GM11168 (cell line): Measurements from ENCODE around the gene PLAU.
"Not testable (repeated sequence)": the region's sequence is repeated elsewhere in the genome, so short reads cannot be mapped to it uniquely, and the experiment has no call there.

ENCODE experiments used
- in situ Hi-C: fragments of 300-500 bp; cut with MboI; formaldehyde crosslinking; loops from one replicate; pipeline ENCODE4 v1.12.0; 2022; ENCODE audit warnings: low sequenced_read_pairs; ENCODE audit not compliant: unreplicated experiment

Gene PLAU

DNA sequence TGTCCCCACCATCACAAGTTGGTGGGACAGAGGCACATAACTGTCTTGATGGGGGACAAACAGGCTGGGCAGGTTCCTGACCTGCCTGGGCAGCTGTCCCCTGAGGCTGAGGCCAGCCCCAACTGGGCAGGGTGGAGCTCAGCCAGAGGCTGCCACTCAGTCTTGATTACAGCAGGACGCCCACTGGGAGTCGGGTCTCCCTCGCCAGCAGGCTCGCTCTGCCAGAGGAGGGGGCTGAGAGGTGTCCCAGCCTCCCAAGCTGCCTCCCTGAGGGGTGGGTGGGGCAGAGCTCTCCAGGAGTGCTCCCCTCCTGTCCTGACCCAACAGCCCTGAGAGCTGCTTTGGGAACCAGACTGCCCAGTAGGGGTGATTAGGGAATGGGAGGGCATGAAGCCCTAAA is 34.8 kb upstream of the PLAU start:
- in situ Hi-C loops: no loop called here

GRCh38 chr10:73876566-73876965 is 34.4 kb upstream of the PLAU start:
- in situ Hi-C loops: no loop called here

DNA sequence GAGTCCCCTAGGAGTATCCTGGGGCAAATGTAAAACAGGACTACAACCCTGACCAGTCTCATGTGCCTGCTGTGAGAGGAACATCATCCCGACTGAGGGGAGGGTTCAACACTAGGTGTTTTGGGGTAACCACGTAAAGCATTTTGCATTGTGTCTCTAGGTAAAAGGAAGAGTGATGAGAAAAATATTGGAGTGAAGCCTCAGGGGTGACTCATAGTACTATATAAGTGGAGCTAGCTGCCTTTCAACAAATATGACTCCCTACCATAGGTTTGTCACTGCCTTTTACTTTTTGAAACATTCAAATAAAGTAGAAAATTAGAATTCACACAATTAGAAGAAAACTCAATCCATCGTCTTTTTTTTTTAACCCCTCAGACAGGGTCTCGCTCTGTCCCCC is 34.0 kb upstream of the PLAU start:
- in situ Hi-C loops: no loop called here

- in situ Hi-C loops: no loop called here
These were observed 33.3 kb upstream of the PLAU start for GRCh38 chr10:73877533-73878160.

- in situ Hi-C loops: no loop called here
These were observed 32.6 kb upstream of the PLAU start for GRCh38 chr10:73878365-73878764.

DNA sequence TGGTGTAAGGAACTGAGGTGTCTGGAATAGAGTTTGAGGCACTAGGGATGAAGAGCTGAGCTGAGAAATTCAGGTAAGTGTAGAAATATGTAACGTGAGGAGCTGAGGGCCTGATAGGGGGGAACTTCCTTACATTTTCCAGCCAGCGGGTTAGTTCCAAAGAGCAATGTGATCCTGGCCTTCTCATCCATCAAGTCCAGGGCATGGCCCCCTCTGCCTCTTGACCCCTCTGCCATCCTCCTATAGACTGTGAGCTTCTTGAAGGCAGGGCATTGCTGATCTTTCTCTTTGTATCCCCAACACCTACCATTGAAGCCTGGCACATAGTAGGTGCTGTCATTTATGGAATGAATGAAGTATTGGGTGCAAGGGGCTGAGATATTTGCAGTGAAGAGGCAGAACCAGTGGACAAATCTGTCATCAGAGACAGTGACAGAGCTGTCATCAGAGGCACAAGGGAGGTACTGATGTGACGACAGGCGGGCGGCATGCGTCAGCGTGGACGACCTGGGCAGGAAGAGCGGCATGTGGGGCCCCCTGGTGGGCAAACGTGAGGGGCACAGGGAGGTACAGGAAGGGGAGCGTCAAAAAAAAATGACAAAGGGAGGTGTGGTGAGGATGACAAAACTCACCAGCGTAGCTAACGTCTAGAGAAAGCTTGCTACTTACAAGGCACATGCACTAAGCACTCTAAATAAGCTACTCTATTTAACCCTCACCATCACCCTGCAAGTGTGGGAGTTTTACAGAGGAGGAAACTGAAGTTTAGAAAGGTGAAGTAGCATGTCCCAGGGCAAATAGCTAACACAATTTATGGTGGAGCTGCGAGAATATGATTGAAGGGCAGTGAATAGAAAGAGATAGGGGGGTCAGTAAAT is 31.4 kb upstream of the PLAU start:
- in situ Hi-C loops: loop anchor here (5.0 to 10.0 kb wide), 2 partner anchors 32 to 215 kb away; no protein-coding TSS in a partner anchor

DNA sequence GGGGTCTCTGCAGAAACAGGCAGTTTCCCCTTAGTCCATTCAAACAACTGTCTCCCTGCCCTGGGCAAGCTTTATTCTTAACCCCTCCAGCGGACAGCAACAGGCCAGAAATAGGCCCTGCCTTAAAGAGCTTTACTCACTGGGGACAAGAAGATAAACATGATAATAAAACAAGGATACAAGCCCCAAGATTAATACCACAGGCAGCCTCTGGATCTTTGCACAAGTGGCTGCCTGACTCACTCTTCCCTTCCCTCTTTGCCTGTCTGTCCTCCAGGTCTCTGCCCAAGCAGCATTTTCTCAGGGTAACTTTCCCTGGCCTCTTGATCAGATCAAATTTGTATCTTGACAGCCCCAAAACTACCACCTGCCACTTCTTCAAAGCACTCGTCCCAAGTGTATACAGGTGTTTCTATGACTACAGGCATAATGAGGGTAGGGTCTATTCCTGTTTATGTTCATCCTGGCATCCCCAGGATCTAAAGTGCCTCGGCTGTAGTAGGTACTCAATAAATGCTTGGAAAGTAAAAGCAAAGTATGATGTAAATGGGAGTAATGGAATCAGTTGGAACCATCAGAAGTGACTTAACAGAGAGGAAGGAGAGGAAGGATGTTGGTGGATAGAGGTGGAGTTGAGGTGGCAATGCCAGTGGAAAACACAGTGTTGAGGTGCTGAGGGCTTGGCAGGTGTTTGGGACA is 29.6 kb upstream of the PLAU start:
- in situ Hi-C loops: loop anchor here (5.0 to 10.0 kb wide), 2 partner anchors 34 to 213 kb away; no protein-coding TSS in a partner anchor

DNA sequence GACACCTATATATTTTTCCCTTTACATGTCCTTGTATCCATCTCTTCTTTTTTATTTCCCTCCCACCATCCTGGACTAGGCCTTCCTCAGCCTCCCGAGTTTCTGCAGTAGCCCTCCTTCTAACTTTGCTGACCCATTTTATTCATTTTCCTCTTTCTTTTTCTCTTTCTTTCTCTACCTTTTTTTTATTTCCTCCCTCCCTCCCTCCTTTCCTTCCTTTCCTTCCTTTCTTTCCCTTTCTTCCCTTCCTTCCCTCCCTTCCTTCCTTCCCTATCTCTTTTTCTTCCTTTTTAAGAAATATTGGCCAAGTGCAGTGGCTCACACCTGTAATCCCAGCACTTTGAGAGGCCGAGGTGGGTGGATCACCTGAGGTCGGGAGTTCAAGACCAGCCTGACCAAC is 26.9 kb upstream of the PLAU start:
- in situ Hi-C loops: loop anchor here (5.0 to 10.0 kb wide), 2 partner anchors 37 to 211 kb away; no protein-coding TSS in a partner anchor

GRCh38 chr10:73886085-73886529 is 24.8 kb upstream of the PLAU start:
- in situ Hi-C loops: loop anchor here (5.0 to 10.0 kb wide), 2 partner anchors 46 to 209 kb away; no protein-coding TSS in a partner anchor

DNA sequence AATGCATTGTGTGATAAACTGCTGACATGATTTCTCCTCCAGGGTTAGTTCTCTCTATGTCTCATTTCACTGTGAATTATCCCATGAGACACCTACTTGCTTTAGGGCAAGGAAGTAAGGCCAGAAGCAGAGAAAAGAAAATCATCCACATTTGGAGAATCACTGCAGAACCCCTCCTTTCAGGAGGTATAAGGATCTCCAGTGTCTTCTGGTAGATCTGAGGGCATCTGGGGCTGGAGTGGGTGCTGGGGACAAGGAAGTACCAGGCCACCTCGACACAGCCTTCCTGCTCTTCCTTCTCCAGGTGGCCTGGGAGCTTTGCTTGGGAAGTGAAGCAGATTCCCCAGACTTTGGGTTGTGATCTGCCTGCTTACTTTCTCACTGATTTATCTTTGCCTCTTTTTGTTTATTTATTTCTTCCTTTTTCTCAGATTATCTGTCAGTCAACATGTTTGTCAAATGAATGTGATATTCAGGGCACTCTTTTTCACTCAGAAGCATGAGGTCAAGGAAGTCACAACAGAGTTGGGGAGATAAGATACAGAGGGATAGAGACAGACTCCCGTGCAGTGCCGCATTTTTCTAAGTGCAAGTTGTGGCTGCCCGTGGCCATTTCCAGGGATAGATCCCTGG is 24.2 kb upstream of the PLAU start:
- in situ Hi-C loops: loop anchor here (5.0 to 10.0 kb wide), 2 partner anchors 46 to 208 kb away; no protein-coding TSS in a partner anchor

DNA sequence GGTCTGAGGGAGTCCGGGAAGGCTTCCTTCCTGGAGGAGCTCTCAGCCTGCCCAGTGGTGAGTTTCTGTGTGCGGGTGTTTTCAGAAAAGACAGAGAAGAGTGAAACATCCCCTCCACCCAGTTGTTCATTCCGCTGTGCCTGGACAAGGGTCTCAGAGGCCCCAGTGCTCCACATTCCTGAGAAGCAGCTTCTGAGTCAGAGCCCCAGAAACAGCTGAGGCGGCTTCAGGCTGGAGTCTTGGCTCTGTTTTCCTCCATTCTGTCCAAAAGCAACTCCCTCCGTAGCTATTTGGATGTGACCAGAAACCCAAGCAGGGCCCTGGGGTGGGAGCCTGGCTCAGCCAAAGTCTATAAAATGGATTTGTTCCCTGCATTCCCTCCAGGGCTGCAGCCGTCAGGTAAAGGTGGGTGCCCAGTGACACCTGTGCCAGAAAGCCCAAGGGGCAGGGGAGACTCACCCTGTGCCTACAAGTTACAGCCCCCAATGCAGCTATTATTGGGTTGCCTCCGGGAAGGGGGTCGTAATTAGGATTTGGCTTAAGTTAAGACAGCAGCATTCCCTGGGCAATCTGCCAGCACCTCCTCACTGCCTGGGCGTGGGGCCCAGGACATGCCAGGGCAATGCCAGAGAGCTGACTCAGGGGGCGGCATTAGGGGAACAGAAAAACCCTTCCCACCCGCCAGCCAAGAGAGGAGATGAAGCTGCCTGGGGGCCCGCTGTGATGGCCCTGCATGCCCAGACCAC is 23.5 kb upstream of the PLAU start:
- in situ Hi-C loops: loop anchor here (5.0 to 10.0 kb wide), 2 partner anchors 45 to 207 kb away; no protein-coding TSS in a partner anchor

DNA sequence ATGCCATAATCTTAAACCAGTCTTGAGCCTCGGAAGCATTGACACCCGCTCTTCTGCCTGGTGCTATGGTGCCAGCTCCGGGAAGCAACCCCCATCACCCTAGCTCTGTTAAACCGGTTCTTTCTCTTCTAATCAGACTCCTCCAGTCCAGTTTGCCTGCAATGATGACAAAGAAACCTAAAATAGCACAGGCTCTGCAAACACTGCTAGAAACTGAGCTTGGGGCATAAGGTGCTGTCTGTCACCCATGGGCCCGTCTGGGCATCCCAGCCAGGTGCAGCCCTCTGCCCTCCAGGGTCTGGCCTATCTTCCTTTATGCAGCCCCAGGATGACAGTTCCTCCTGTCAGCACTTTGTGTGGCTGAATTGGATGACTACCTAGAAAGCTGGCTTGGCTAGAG is 22.4 kb upstream of the PLAU start:
- in situ Hi-C loops: loop anchor here (5.0 to 10.0 kb wide), 2 partner anchors 44 to 206 kb away; no protein-coding TSS in a partner anchor

DNA sequence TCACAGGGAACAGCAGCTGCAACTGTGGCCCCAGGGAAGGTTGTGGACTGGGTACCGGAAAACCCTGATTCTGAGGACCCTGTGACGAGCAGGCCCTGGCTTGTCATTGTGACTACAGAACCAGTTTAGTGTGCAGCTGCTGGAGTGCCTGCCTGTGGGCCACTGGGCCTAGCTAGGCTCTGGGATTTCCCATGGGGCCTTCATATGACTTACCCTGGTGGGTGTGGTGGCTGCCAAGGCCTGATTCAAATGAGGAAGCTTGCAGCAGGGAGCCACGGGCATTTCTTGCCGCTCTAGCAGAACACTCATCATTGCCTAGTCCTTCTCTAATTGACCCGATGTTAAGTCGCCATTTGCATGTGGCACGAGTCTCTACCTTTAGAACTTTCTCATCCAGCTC is 21.9 kb upstream of the PLAU start:
- in situ Hi-C loops: loop anchor here (5.0 to 10.0 kb wide), 2 partner anchors 43 to 206 kb away; no protein-coding TSS in a partner anchor

DNA sequence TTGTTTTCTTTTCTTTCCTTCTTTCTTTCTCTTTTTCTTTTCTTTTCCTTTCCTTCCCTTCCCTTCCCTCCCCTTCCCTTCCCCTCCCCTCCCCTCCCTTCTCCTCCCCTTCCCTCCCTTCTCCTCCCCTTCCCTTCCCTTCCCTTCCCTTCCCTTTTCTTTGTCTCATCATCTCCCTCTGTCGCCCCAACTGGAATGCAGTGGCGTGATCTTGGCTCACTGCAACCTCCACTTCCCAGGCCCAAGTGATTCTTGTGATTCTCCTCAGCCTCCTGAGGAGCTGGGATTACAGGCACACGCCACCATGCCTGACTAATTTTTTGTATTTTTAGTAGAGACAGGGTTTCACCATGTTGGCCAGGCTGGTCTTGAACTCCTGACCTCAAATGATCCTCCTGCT is 21.5 kb upstream of the PLAU start:
- in situ Hi-C loops: loop anchor here (5.0 to 10.0 kb wide), 2 partner anchors 43 to 205 kb away; no protein-coding TSS in a partner anchor

DNA sequence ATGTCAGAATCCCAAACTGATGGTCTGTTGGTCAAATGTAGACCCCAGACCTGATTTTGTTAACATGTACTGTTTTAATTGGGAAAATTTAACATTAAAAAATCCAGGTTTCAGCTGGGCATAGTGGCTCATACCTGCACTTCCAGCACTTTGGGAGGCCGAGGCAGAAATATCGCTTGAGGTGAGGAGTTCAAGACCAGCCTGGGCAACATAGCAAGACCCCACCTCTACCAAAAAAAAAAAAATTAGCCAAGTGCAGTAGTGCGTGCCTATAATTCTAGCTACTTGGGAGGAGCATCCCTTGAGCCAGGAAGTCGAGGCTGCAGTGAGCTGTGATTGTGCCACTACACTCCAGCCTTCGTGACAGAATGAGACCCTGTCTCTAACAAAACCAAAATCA is 20.7 kb upstream of the PLAU start:
- in situ Hi-C loops: no loop called here

DNA sequence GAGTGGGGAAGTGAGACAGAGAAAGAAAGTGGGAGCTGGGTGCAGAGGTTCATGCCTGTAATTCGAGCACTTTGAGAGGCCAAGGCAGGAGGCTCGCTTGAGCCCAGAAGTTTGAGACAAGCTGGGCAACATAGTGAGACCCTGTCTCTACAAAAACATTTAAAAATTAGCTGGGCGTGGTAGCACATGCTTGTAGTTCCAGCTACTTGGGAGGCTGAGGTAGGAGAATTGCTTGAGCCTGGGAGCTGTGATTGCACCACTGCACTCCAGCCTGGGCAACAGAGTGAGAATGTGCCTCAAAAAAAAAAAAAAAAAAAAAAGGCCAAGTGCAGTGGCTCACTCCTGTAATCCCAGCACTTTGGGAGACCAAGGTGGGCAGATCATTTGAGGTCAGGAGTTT is 20.1 kb upstream of the PLAU start:
- in situ Hi-C loops: not testable (repeated sequence)

DNA sequence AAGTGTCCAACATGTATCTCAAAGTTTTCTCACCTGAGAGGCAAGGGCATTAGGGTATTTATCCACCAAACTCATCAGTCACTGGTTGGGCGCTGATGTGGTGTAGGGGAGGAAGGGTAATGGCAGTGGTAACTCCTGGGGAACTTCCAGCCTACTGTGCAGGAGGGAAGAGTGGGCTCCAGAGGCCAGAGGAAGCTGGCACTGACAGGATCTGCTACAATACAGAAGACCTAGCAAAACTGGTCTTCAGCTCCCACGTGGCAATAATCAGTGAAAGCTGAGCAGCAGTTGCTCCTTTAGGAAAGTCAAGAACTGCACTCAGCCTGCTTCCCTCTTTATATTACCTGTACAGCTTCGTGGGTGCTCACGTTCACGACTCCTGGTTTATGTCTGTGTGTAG is 19.4 kb upstream of the PLAU start:
- in situ Hi-C loops: no loop called here

- in situ Hi-C loops: no loop called here
These were observed 18.5 kb upstream of the PLAU start for GRCh38 chr10:73892310-73893030.

DNA sequence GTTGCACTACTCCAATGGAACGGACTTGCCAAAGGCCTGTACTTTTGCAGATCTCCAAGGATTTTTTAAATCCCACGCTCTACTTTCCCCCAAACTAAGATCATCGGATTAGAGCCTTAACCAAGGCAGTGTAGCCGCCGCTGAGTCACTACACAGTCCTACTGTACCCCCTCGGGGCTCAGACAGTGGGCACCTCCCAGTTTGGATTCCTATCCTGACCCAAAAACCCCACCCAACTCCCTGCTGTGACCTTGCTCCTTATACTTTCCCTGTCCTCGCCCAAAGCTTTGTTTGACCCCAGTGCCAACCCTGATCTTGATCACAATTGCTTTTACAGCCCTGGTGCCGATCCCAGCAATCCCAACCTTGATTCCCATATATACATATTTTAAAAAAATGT is 17.5 kb upstream of the PLAU start:
- in situ Hi-C loops: no loop called here
